HUES64 (cell line): ENCODE measurements around the gene MOB3A.

Experiments
- H3K27ac ChIP-seq: 2 replicates; pipeline ENCODE4 v1.7.0; 2013; ENCODE audit warnings: low read depth, low read length, inconsistent platforms
- H3K27me3 ChIP-seq: 2 replicates; pipeline ENCODE4 v1.6.1; 2013; ENCODE audit warnings: mild to moderate bottlenecking, low read length; ENCODE audit not compliant: insufficient read depth
- H3K36me3 ChIP-seq: 2 replicates; pipeline ENCODE4 v1.6.1; 2013; ENCODE audit warnings: mild to moderate bottlenecking, low read length; ENCODE audit not compliant: insufficient read depth
- H3K4me1 ChIP-seq: 2 replicates; pipeline ENCODE4 v1.6.1; 2013; ENCODE audit warnings: mild to moderate bottlenecking, low read length, moderate library complexity; ENCODE audit not compliant: insufficient read depth
- H3K4me3 ChIP-seq: 2 replicates; pipeline ENCODE4 v1.5.1; 2013; ENCODE audit warnings: mild to moderate bottlenecking, low read length, moderate library complexity
- H3K9ac ChIP-seq: 2 replicates; pipeline ENCODE4 v1.6.1; 2013; ENCODE audit warnings: mild to moderate bottlenecking, low read depth, low read length
- H3K9me3 ChIP-seq: 2 replicates; pipeline ENCODE4 v1.6.1; 2013; ENCODE audit warnings: low read depth, low read length; ENCODE audit not compliant: insufficient read depth
- WGBS: fragments of 150-250, 120-280 bp; methylation state at CpG from one replicate; pipeline ENCODE4 v1.1.7; 2013; ENCODE audit warnings: missing lambda C conversion rate; 5-methylcytosine and 5-hydroxymethylcytosine counted together

Gene MOB3A

DNA sequence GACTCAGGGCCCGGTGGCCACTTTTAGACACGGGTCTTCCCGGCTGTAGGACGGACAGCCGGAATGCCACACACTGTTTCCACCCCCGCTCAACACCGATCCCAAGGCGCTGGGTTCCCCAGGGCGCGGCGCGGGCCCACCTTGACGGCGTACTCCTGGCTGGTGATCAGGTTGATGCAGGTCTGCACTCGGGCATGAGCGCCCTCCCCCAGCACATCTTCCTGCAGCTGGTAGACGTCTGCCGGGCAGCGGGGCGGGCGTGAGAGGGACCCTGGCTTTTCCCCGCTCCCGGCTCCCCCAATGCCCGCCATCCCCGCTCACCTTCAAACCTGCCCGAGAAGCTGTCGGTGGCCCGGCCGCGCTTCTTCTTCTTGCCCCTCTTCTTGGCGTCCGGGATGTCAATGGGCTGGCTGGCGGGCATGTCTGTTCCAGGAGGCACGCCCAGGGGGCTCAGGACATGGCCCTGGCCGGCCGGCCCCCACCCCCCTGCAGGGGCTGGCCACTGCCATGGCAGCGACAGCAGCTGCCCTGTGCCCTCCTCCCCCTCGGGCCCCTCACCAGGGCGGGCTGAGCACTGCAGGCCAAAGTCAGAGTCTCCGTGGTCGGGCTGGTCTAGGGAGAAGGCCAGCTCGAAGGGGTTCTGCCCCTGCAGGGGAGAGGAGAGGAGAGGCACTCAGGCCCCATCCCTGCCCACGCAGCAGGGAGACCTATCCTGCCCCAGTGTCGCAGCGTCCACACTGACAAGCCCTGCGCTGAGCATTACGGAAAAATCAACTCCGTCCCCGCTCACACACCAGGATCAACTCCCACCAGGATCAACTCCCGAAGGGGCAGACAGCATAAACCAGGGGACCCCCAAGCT, 49.8 kb downstream of the MOB3A start:
- Histone ChIP-seq H3K27me3 (no peaks in the 10 kb centered on the region), H3K9ac (no peak overlapping the region), H3K9me3 (no peaks in the 10 kb centered on the region), H3K4me3 (no peak overlapping the region), H3K4me1 (peaks cover 13% of the 10 kb centered on the region), H3K27ac (no peak overlapping the region), H3K36me3 (peaks cover 29% of the 10 kb centered on the region)
- WGBS: 96% methylated on average over 50 of the region's 50 CpGs

DNA sequence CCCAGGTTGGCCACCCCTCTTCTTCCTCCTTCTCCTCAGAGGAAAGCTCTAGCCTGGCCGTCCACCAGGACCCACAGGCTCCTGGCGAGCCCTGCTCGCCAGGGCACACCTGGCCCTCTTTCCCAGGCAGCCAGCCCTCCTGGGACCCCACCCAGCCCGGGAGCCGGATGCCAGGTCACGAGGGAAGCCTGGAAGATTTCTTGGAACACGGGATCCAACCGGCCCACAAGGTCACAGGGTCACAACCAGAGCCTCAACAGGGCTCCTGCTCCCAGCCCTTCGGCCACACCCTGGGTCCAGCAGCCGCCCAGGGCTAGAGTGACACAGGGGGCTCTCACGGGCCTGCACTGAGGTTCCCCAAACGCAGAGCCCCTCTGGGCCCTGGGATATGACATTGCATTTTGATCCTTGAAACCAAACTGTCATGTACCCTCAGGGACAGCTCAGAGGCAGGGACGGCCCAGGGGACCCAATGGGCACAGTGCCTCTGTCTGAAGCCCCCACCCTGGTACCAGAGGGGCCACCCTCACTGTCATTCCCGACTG, 50.6 kb downstream of the MOB3A start:
- Histone ChIP-seq H3K9ac (no peak overlapping the region), H3K27me3 (no peaks in the 10 kb centered on the region), H3K36me3 (peaks cover 36% of the 10 kb centered on the region), H3K27ac (no peak overlapping the region), H3K4me3 (no peak overlapping the region), H3K9me3 (no peaks in the 10 kb centered on the region), H3K4me1 (peaks cover 13% of the 10 kb centered on the region)
- 95% methylated on average over 14 of the region's 14 CpGs for WGBS

DNA sequence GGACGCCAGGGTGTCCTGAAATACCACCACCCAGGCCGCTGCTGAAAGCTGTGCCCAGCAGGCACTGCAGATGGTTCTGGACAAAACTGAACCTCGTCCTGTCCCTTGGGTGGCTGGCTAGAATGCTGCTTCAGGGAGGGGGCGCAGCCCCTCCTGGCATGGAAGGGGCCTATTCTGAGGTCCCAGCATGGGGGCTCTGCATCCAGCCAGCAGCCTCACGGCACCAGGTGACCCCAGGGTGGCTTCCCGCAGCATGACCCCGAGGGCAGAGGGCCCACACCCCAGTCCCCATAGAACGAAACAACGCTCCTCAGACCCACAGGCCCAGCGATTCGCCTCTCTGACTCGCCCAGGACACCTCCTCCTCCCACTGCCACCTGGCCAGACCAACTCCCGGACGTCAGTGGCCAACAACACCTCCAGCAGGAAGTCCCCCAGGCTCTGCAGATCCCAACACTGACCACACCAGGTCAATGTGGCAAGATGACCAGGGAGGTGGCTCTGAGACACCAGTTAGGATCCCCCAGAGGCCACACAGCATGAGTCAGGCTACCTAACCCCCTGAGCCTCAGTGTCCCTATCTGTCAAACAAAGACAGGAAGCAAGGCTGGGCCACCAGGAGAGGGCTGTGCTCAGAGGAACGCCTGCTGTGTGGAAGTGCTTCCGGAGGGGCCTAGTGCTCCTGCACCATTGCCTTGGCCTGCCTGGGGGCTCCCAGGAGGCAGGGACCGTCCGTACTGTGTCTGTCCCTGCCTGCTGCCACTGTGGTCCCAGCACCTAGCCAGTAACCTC, 51.2 kb downstream of the MOB3A start:
- H3K4me1 ChIP-seq: peaks cover 13% of the 10 kb centered on the region
- no peaks in the 10 kb centered on the region for H3K27me3 ChIP-seq
- peak overlapping the region; percentile 25; the same call in 1 of the 2 replicates for H3K27ac ChIP-seq
- 91% methylated on average over 18 of the region's 18 CpGs for WGBS
- no peaks in the 10 kb centered on the region for H3K9me3 ChIP-seq
- no peak overlapping the region for H3K9ac ChIP-seq
- peaks cover 43% of the 10 kb centered on the region for H3K36me3 ChIP-seq
- H3K4me3 ChIP-seq: no peak overlapping the region

DNA sequence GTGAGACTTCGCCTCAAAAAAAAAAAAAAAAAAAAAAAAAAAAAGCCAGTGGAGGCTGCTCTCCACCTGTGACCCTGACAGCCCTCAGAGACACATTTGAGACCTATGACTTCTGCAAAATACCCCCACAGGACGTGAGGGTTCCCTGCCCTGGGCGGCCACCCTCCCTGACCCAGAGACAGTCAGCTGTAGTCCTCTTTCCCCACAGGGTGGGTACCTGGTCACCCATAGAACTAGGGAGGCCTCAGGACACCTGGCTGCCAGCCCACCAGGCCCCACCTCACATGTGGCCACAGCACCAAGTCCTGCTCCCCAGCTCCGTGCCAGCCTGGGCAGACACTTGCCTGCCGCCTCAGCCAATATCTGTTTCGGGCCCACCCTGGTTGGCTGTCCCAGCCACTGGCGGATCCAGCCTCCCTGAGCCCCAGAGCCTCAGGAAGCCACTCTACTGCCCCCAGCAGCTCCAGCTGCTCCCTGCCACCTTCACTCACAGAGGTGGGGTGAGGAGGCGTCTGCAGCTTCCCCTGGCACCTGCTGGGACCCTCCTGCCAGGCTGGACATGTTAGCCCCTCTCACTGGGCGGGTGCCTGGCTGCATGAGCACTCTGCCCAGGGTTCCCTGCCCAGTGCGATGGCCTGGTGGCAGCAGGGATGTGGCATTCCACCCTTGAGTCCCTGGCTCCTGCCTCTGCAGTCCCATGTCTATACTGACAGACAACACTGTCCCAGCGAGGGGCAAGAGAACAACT, 52.0 kb downstream of the MOB3A start:
- Histone ChIP-seq H3K27me3 (no peaks in the 10 kb centered on the region), H3K36me3 (peaks cover 50% of the 10 kb centered on the region), H3K4me1 (peaks cover 13% of the 10 kb centered on the region), H3K9ac (no peak overlapping the region), H3K4me3 (no peak overlapping the region), H3K27ac (peak overlapping the region; percentile 25; the same call in 1 of the 2 replicates), H3K9me3 (no peaks in the 10 kb centered on the region)
- WGBS: 93% methylated on average over 11 of the region's 11 CpGs

DNA sequence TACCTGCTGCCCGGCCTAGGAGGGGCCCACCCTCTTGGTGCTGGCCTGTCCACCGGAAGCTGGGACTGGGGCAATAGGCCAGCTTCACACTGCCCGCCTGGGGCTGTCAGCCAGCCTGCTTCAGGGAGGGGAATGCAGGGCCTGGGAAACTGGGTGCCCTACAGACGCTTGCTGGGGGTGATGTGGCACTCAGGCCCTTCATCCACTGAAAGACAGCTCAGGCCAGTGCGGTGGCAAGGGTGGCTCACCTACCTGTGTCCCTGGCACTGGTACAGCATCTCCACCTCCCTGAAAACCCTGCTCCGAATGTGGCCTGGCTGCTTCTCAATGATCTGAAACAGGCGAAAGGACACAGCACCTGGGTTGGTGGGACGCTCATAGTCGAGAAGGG, 52.9 kb downstream of the MOB3A start:
- WGBS: 89% methylated on average over 9 of the region's 9 CpGs
- Histone ChIP-seq H3K4me1 (peaks cover 13% of the 10 kb centered on the region), H3K36me3 (peaks cover 59% of the 10 kb centered on the region), H3K9me3 (no peaks in the 10 kb centered on the region), H3K9ac (no peak overlapping the region), H3K4me3 (no peak overlapping the region), H3K27ac (no peak overlapping the region), H3K27me3 (no peaks in the 10 kb centered on the region)

DNA sequence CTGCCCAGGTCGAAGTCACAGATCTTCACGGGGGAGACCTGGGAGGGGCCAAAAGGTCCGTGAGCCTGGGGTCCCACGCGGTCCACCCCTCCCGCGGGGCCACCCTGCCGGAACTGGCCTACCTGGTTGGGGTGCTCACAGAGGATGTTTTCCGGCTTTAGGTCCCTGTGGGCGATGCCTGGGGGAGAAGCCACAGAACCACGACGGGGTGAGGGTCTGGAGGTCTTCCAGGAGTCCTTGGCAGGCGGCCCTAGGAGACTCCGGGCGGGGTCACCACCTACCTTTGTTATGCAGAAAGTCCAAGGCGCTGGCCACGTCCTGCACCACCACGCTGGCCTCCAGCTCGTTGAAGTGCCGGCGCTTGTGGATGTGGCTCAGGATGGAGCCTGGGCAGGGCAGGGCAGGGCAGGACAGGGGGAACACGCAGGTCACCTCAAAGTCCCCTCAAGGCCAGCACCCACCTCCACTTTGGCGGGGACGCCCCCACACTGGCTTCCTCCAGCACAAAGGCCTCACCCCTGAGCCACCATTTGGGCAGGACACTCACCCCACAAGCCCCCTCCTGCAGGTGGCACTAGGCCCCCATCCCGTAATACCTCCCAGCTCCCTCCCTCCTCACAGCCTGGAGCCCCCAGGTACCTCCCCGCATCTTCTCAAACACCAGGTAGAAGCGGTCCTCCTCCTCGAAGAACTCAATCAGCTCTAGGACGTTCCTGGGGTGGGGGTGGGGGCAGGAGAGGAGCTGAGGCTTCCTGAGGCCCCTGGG, 53.5 kb downstream of the MOB3A start:
- Histone ChIP-seq H3K4me3 (peak overlapping the region; percentile 46), H3K27me3 (no peaks in the 10 kb centered on the region), H3K9ac (peak overlapping the region; percentile 78), H3K36me3 (peaks cover 59% of the 10 kb centered on the region), H3K9me3 (no peaks in the 10 kb centered on the region), H3K4me1 (peaks cover 13% of the 10 kb centered on the region), H3K27ac (peak overlapping the region; percentile 94)
- WGBS: 57% methylated on average over 29 of the region's 29 CpGs

DNA sequence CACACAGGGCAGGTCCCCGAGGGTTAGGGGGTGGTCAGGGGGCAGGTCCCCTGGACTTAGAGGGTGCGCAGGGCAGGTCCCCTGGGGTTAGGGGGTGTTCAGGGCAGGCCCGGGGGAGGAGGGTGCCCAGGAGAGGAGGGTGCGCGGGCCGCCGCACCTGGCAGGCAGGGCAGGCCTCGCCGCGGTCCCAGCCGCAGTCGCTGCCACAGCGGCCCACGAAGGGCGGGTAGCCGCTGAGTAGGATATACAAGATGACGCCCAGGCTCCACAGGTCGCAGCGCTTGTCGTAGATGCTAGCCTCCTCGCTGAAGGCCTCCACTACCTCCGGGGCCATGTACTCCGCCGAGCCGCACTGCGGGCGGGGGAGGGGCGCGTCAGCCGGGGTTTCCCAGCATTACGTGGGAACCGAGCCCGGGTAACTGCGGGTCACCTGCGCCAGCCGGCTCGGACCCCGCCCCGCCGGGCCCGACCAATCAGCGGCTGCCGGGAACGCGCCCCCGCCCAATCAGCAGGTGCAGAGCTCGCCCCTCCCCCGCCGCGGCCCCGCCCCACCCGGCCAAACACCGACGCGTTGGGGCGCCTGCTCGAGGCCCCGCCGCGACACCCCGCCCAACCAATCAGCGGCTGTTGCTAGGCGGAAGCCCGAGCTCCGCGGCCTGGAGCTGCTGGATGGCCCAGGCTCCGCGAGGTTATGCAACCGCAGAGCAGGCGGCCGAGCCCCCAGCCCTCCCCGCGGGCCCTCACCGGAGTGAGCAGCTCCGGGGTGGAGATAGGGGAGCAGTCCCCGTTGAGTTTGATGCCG, 54.2 kb downstream of the MOB3A start:
- no peaks in the 10 kb centered on the region for H3K27me3 ChIP-seq
- H3K9me3 ChIP-seq: no peaks in the 10 kb centered on the region
- H3K27ac ChIP-seq: peak overlapping the region; percentile 94
- H3K4me3 ChIP-seq: peak overlapping the region; percentile 48
- H3K9ac ChIP-seq: peak overlapping the region; percentile 78
- H3K36me3 ChIP-seq: peaks cover 57% of the 10 kb centered on the region
- WGBS: 20% methylated on average over 77 of the region's 77 CpGs
- peaks cover 13% of the 10 kb centered on the region for H3K4me1 ChIP-seq

DNA sequence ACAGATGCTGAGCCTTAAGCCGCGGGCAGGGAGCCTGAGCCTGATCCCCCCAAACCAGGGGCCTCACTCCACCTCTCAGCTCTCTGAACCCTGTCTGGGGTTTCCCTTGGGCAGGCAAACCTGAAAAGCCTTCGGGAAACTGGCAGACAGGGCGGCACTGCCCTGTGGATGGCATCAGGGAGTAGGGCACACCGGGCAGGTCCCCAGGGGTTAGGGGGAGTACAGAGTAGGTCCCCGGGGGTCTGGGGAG, 54.8 kb downstream of the MOB3A start:
- H3K36me3 ChIP-seq: peaks cover 53% of the 10 kb centered on the region
- WGBS: 93% methylated on average over 6 of the region's 6 CpGs
- H3K4me1 ChIP-seq: peaks cover 13% of the 10 kb centered on the region
- no peaks in the 10 kb centered on the region for H3K9me3 ChIP-seq
- H3K4me3 ChIP-seq: no peak overlapping the region
- peak overlapping the region; percentile 74 for H3K27ac ChIP-seq
- peak overlapping the region; percentile 62; the same call in 1 of the 2 replicates for H3K9ac ChIP-seq
- H3K27me3 ChIP-seq: no peaks in the 10 kb centered on the region

DNA sequence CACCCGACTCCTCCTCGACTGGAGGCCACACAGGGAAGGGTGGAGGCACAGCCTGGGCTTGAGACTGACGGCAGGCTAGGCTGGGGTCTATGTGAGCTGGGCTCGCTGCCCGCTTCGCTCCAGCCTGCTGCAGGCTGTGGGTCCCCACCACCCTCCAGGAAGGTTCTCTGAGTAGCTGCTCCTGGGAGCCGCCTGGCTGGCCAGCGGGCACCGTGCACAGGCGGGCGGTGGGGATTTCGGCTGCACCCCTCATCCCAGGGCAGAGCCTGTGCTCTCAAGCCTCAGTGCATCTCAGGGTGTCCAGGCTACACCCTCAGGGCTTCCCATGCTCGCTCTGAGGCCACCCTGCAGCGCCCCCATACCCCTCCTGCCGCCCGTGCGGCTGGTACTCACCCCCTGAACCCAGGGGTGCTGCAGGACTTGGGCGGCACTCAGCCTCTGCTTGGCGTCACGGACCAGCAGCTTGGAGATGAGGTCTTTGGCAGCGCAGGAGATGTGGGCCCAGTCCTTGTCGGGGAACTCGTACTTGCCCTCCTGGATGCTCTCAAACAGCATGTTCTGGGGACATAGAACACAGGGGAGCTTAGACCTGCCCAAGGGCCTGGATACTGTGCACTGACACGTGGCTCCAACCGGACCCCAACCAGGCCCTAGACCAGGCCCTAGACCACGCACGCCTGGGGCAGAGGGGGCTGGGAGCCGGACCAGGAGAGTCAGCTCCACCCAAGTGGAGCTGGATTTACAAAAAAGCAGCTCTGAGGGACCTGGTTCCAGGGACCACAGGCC, 55.3 kb downstream of the MOB3A start:
- Histone ChIP-seq H3K27me3 (no peaks in the 10 kb centered on the region), H3K4me3 (no peak overlapping the region), H3K36me3 (peaks cover 48% of the 10 kb centered on the region), H3K9ac (peak overlapping the region; percentile 62; the same call in 1 of the 2 replicates), H3K4me1 (peaks cover 13% of the 10 kb centered on the region), H3K9me3 (no peaks in the 10 kb centered on the region), H3K27ac (no peak overlapping the region)
- 97% methylated on average over 28 of the region's 28 CpGs for WGBS
